ENCODE results near the gene PLSCR4.

DNA sequence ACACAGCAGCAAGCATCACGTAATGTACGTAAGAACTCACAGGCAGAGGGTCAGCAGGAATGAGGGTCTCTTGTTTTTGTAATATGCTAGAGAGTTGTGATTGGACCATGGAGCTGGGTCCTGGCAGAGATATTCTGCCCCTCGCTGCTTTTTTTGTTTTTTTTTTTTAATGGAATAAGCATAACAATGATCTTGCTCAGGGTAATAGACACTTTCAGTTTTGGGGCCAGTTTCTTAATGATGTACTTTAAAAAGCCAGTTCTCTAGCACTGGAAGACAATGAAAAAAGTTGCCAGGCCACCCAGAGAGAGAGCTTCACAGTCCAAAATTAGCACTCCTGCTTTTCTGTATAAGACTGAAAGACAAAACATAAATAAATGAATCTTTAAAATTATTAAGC, 29.0 kb upstream of the PLSCR4 start:
- TF ChIP-seq, protein P1, sequence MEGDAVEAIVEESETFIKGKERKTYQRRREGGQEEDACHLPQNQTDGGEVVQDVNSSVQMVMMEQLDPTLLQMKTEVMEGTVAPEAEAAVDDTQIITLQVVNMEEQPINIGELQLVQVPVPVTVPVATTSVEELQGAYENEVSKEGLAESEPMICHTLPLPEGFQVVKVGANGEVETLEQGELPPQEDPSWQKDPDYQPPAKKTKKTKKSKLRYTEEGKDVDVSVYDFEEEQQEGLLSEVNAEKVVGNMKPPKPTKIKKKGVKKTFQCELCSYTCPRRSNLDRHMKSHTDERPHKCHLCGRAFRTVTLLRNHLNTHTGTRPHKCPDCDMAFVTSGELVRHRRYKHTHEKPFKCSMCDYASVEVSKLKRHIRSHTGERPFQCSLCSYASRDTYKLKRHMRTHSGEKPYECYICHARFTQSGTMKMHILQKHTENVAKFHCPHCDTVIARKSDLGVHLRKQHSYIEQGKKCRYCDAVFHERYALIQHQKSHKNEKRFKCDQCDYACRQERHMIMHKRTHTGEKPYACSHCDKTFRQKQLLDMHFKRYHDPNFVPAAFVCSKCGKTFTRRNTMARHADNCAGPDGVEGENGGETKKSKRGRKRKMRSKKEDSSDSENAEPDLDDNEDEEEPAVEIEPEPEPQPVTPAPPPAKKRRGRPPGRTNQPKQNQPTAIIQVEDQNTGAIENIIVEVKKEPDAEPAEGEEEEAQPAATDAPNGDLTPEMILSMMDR (IDR thresholded peaks at IDR 0.05; ENCODE audit: low read depth, low read length, missing input control): no peak
- TF ChIP-seq TAF1 (conservative IDR thresholded peaks at IDR 0.05): no peak
- TF ChIP-seq YY1 (IDR thresholded peaks at IDR 0.05): no peak
- no peak for TF ChIP-seq GABPA (IDR thresholded peaks at IDR 0.05 in 1 of 2, conservative IDR thresholded peaks at IDR 0.05 in 1 of 2)
